GM18951 (cell line): Measurements from ENCODE around the gene ZFHX3.
"Not testable (repeated sequence)": the region's sequence is repeated elsewhere in the genome, so short reads cannot be mapped to it uniquely, and the experiment has no call there.

Experiments
- POLR2A ChIP-seq: IDR thresholded peaks from 4 replicates; pipeline ENCODE4 v1.6.1; 2011; ENCODE audit warnings: mild to moderate bottlenecking; ENCODE audit not compliant: insufficient read length, insufficient read depth; ENCODE audit errors: extremely low read depth
- in situ Hi-C: fragments of 300-500 bp; cut with MboI; formaldehyde crosslinking; loops from one replicate; pipeline ENCODE4 v1.12.0; 2022; ENCODE audit warnings: low sequenced_read_pairs, mixed read lengths, inconsistent platforms; ENCODE audit not compliant: unreplicated experiment

ZFHX3 gene

GRCh38 chr16:73013974-73014373 lies 34.0 kb downstream of the ZFHX3 start:
- in situ Hi-C loops = no loop called here
- TF ChIP-seq POLR2A = no peak

- in situ Hi-C loops = no loop called here
- TF ChIP-seq POLR2A = no peak
Measured at GRCh38 chr16:73012341-73012740, 35.6 kb downstream of the ZFHX3 start.

GRCh38 chr16:73011926-73012325 lies 36.0 kb downstream of the ZFHX3 start:
- TF ChIP-seq POLR2A = no peak
- in situ Hi-C loops = no loop called here

- no peak for TF ChIP-seq POLR2A
- in situ Hi-C loops = no loop called here
Measured at GRCh38 chr16:73010150-73010676, 37.7 kb downstream of the ZFHX3 start.

- in situ Hi-C loops = not testable (repeated sequence)
Measured at GRCh38 chr16:73009710-73010109, 38.2 kb downstream of the ZFHX3 start.

GRCh38 chr16:73006026-73006425 lies 41.9 kb downstream of the ZFHX3 start:
- in situ Hi-C loops = no loop called here
- TF ChIP-seq POLR2A = no peak

- no peak for TF ChIP-seq POLR2A
- in situ Hi-C loops = no loop called here
Measured at GRCh38 chr16:73002866-73003265, 45.1 kb downstream of the ZFHX3 start.

- in situ Hi-C loops = no loop called here
- no peak for TF ChIP-seq POLR2A
Measured at GRCh38 chr16:73000907-73001521, 46.9 kb downstream of the ZFHX3 start.

GRCh38 chr16:73000020-73000906 lies 47.7 kb downstream of the ZFHX3 start:
- in situ Hi-C loops = no loop called here
- no peak for TF ChIP-seq POLR2A

GRCh38 chr16:72999541-73000019 lies 48.3 kb downstream of the ZFHX3 start:
- TF ChIP-seq POLR2A = no peak
- in situ Hi-C loops = no loop called here

- in situ Hi-C loops = no loop called here
- no peak for TF ChIP-seq POLR2A
Measured at GRCh38 chr16:72997141-72997542, 50.8 kb downstream of the ZFHX3 start.

GRCh38 chr16:72996291-72997062 lies 51.5 kb downstream of the ZFHX3 start:
- in situ Hi-C loops = no loop called here
- TF ChIP-seq POLR2A = no peak

- in situ Hi-C loops = not testable (repeated sequence)
Measured at GRCh38 chr16:72995882-72996270, 52.1 kb downstream of the ZFHX3 start.
